Endothelial cell of umbilical vein (primary cell): ENCODE data around the gene KAT2A. TPM values are rescaled to one million over a fixed set of nuclear protein-coding genes. Genes with fewer than 3 reads are reported as not detected.

Experiments used
- BruUV-seq: library from RNA; stranded (reverse); fragments of 400-500 nt; replicated peaks from 2 replicates; lab custom pipeline; 2021; lab: Mats Ljungman, UMichigan
- CTCF ChIA-PET: fragments of 300-600, 350-600 bp; sonication (Branson Sonifier 250); formaldehyde crosslinking; loops from one replicate; lab custom pipeline; 2021; ENCODE audit warnings: antibody characterized with exemption, inconsistent platforms; lab: Charles Lee
- POLR2A ChIA-PET: fragments of 300-600, 350-600 bp; sonication (Branson Sonifier 250); formaldehyde crosslinking; loops from one replicate; lab custom pipeline; 2021; ENCODE audit warnings: antibody characterized with exemption, inconsistent platforms; lab: Charles Lee
- DNase-seq: peaks from one replicate; pipeline ENCODE4 v3.0.0-alpha.2; 2011; ENCODE audit warnings: low read depth, low spot score
- FAIRE-seq: peaks from 2 replicates; lab custom pipeline; 2011; peaks lifted over from hg19 to GRCh38; lab: Jason Lieb, UNC
- H2AFZ ChIP-seq: 2 replicates; pipeline ENCODE4 v1.6.0; 2012; ENCODE audit warnings: low read depth, low read length, control low read depth, inconsistent platforms
- H3K27ac ChIP-seq: 2 replicates; pipeline ENCODE4 v1.5.1; 2011; ENCODE audit warnings: low read depth, mild to moderate bottlenecking, control low read depth, low read length, moderate library complexity; ENCODE audit not compliant: insufficient read depth
- H3K27me3 ChIP-seq, 2 experiments: 2 replicates each; pipeline versions ENCODE4 v1.6.0 to v1.6.1; 2011; ENCODE audit warnings: low read length in 2 of 2, mixed read lengths in 1 of 2; ENCODE audit not compliant: control insufficient read depth in 2 of 2, insufficient read depth in 2 of 2
- H3K36me3 ChIP-seq, 2 experiments: 2 replicates in 1 of 2; 3 replicates in 1 of 2; pipeline ENCODE4 v1.5.1; 2011; ENCODE audit warnings: low read length in 2 of 2, mild to moderate bottlenecking in 1 of 2, moderate library complexity in 1 of 2; ENCODE audit not compliant: control insufficient read depth in 2 of 2, insufficient read depth in 2 of 2; ENCODE audit errors: extremely low read depth in 1 of 2
- H3K4me1 ChIP-seq: 3 replicates; pipeline ENCODE4 v1.5.1; 2011; ENCODE audit warnings: mild to moderate bottlenecking, low read length; ENCODE audit not compliant: control insufficient read depth, insufficient read depth; ENCODE audit errors: extremely low read depth
- H3K4me2 ChIP-seq: 2 replicates; pipeline ENCODE4 v1.6.1; 2011; ENCODE audit warnings: low read length, control low read depth, mixed read lengths; ENCODE audit not compliant: insufficient read depth
- H3K4me3 ChIP-seq, 3 experiments: fragments of 200-600 bp in 1 of 3; sonication (generic), shearing (Covaris generic) in 1 of 3; replicated peaks in 1 of 3; 2 replicates each; pipeline ENCODE4 v1.5.1; 2011 to 2016; ENCODE audit warnings: control low read depth in 3 of 3, low read length in 3 of 3, mild to moderate bottlenecking in 2 of 3, inconsistent platforms in 1 of 3, low read depth in 1 of 3, moderate library complexity in 1 of 3; ENCODE audit not compliant: insufficient read depth in 1 of 3
- H3K79me2 ChIP-seq: 2 replicates; pipeline ENCODE4 v1.6.0; 2012; ENCODE audit warnings: low read length, inconsistent platforms; ENCODE audit not compliant: control insufficient read depth, insufficient read depth
- H3K9ac ChIP-seq: replicated peaks from 2 replicates; pipeline ENCODE3; 2011; ENCODE audit warnings: low read length, control low read depth; ENCODE audit not compliant: insufficient read depth; ENCODE audit errors: extremely low read depth
- H3K9me1 ChIP-seq: replicated peaks from 3 replicates; pipeline ENCODE4 v1.6.0; 2011; ENCODE audit warnings: mild to moderate bottlenecking, low read length; ENCODE audit not compliant: control insufficient read depth, insufficient read depth; ENCODE audit errors: extremely low read depth
- H3K9me3 ChIP-seq: replicated peaks from 2 replicates; pipeline ENCODE4 v1.5.1; 2012; ENCODE audit warnings: low read length, inconsistent platforms; ENCODE audit not compliant: control insufficient read depth, insufficient read depth
- H4K20me1 ChIP-seq: replicated peaks from 2 replicates; pipeline ENCODE3; 2011; ENCODE audit warnings: mild to moderate bottlenecking, low read length; ENCODE audit not compliant: control insufficient read depth, insufficient read depth; ENCODE audit errors: extremely low read depth
- CTCF ChIP-seq, 2 donors: IDR thresholded peaks; 1 replicate in 1 of 2; 2 replicates in 1 of 2; pipeline ENCODE4 v1.5.1; 2011; ENCODE audit warnings: low read length in 2 of 2, mild to moderate bottlenecking in 2 of 2, moderate library complexity in 2 of 2, control low read depth in 1 of 2, inconsistent platforms in 1 of 2, low read depth in 1 of 2; ENCODE audit not compliant: insufficient read depth in 1 of 2; ENCODE audit errors: extremely low read depth in 1 of 2
- EZH2 ChIP-seq: IDR thresholded peaks from 2 replicates; pipeline ENCODE4 v1.6.1; 2012; ENCODE audit warnings: borderline replicate concordance, low read depth, mild to moderate bottlenecking, moderate library complexity, low read length, inconsistent platforms; ENCODE audit not compliant: severe bottlenecking
- FOS ChIP-seq: IDR thresholded peaks from 2 replicates; pipeline ENCODE4 v1.6.1; 2011; ENCODE audit warnings: mild to moderate bottlenecking, low read length, moderate library complexity, borderline replicate concordance; ENCODE audit not compliant: insufficient read depth
- GATA2 ChIP-seq: IDR thresholded peaks from 2 replicates; pipeline ENCODE4 v1.7.0; 2011; ENCODE audit warnings: low read depth, mild to moderate bottlenecking, moderate library complexity, mixed read lengths, low read length; ENCODE audit not compliant: insufficient read length, insufficient read depth
- JUN ChIP-seq: IDR thresholded peaks from 2 replicates; pipeline ENCODE4 v1.6.1; 2011; ENCODE audit warnings: borderline replicate concordance, low read depth; ENCODE audit not compliant: insufficient read length, insufficient read depth
- MAX ChIP-seq: IDR thresholded peaks from 2 replicates; pipeline ENCODE4 v1.6.1; 2011; ENCODE audit not compliant: insufficient read depth, insufficient read length
- MYC ChIP-seq: IDR thresholded peaks from one replicate; pipeline ENCODE4 v1.6.1; 2011; ENCODE audit warnings: mild to moderate bottlenecking, low read depth, low read length
- POLR2A ChIP-seq: IDR thresholded peaks from 2 replicates; pipeline ENCODE4 v1.6.1; 2012; ENCODE audit warnings: low read depth, mild to moderate bottlenecking, control low read depth, low read length
- POLR2AphosphoS5 ChIP-seq: IDR thresholded peaks from 2 replicates; pipeline ENCODE4 v1.6.1; 2012; ENCODE audit warnings: low read depth, mild to moderate bottlenecking, control low read depth, low read length, moderate library complexity; ENCODE audit not compliant: insufficient read depth
- dilution Hi-C: fragments of 300-500 bp; cut with MboI; formaldehyde crosslinking; loops from one replicate; pipeline ENCODE4 v1.15.0; 2019; ENCODE audit warnings: low sequenced_read_pairs; ENCODE audit not compliant: extremely low pct_ligation_motif_present
- intact Hi-C: fragments of 100-400 bp; cut with micrococcal nuclease; formaldehyde crosslinking; loops from one replicate; pipeline ENCODE4 v1.10.0; 2022
- polyA plus RNA-seq, 4 experiments: library from polyadenylated mRNA; depleted of rRNA in 3 of 4; stranded (reverse) in 3 of 4; unstranded in 1 of 4; fragments of >200 nt; gene quantifications; 2 replicates each; pipeline versions ENCODE4 v1.2.1 to v1.2.3, GENCODE V29; 2011 to 2012; ENCODE audit warnings: missing spikeins in 1 of 4
- total RNA-seq: library from RNA; stranded (reverse); gene quantifications from 2 replicates; pipeline ENCODE4 v1.2.3, GENCODE V29; 2021

The KAT2A gene
- total and polyA plus RNA-seq, 2 donors (not counting 3 experiments of a cell fraction or from before 2014, with no cell fraction given), result 32.9 to 33.4 TPM

- Histone ChIP-seq H3K9me3 (no peaks in the 10 kb centered on the region), H3K27ac (no peak within 1 kb of the TSS), H3K79me2 (no peaks in the 10 kb centered on the region), H3K9ac (no peak within 1 kb of the TSS), H3K27me3 (peaks cover 14 to 20% of the 10 kb centered on the region in 2 experiments), H3K36me3 (no peaks in the 10 kb centered on the region), H3K4me1 (peaks cover 5% of the 10 kb centered on the region), H3K4me3 (no peak within 1 kb of the TSS), H3K9me1 (no peaks in the 10 kb centered on the region), H3K4me2 (no peak within 1 kb of the TSS), H4K20me1 (no peaks in the 10 kb centered on the region), H2AFZ (peak within 1 kb of the TSS; percentile 61)
- CTCF ChIA-PET, result interaction anchor here (1.0 to 2.3 kb wide), 6 partner anchors 30 to 135 kb away, joined by 3 to 8 read pairs (median 6); partner anchors contain the start of gene NKIRAS2
- TF ChIP-seq JUN, result no peak
- TF ChIP-seq EZH2, result peak; percentile 48
- dilution Hi-C loops (no loop called here), intact Hi-C loops (no loop called here)
- FAIRE-seq, result no peak
- POLR2A ChIA-PET, result no interaction called here
- BruUV-seq, result no TSS peak
- DNase-seq, result no peak
Observed at GRCh38 chr17:42097691-42098631, 23.2 kb downstream of the KAT2A start, which contains the start of gene ZNF385C. Gene ZNF385C (minus strand): TSS chr17:42098473. CDS start chr17:42063056, 35,417 bp downstream.

- dilution Hi-C loops, result no loop called here
- Histone ChIP-seq H3K27me3 (peaks cover 14 to 20% of the 10 kb centered on the region in 2 experiments), H3K4me3 (no peak overlapping the region), H3K36me3 (no peaks in the 10 kb centered on the region), H2AFZ (no peak overlapping the region), H3K9ac (no peak overlapping the region), H3K4me2 (no peak overlapping the region), H3K9me3 (no peaks in the 10 kb centered on the region), H3K79me2 (no peaks in the 10 kb centered on the region), H3K27ac (no peak overlapping the region), H3K4me1 (peaks cover 3% of the 10 kb centered on the region), H4K20me1 (no peaks in the 10 kb centered on the region), H3K9me1 (no peaks in the 10 kb centered on the region)
- BruUV-seq, result no TSS peak
- FAIRE-seq, result no peak
- intact Hi-C loops, result no loop called here
- no peak for DNase-seq
- ChIA-PET CTCF (interaction anchor here (0.8 to 2.3 kb wide), 6 partner anchors 16 to 77 kb away, joined by 3 to 8 read pairs (median 4); partner anchors contain the start of genes DHX58 and NKIRAS2), POLR2A (interaction anchor here (0.5 kb wide), 1 partner anchor 12 kb away, joined by 3 read pairs; no protein-coding TSS in a partner anchor)
- TF ChIP-seq MAX (no peak), EZH2 (no peak), GATA2 (no peak), POLR2A (no peak), JUN (no peak), POLR2AphosphoS5 (no peak), CTCF (IDR thresholded peaks at IDR 0.05; ENCODE audit: extremely low read depth in 1 of 2, insufficient read depth in 1 of 2, low read depth in 1 of 2, low read length in 2 of 2) (no peak), FOS (no peak), MYC (no peak)
Observed at GRCh38 chr17:42096360-42097111, 24.6 kb downstream of the KAT2A start.
